Right lobe of liver (tissue), 6 donors: ENCODE measurements around the gene RAB3IL1. TPM values are rescaled to one million over a fixed set of nuclear protein-coding genes. Genes with fewer than 3 reads are reported as not detected.

Experiments used
- ATAC-seq, 4 donors: fragments of 200-7000 bp; cut with Tn5 transposase; one replicate each; pipeline ENCODE4 v1.9.1; 2020; ENCODE audit warnings: mild to moderate bottlenecking in 4 of 4, moderate library complexity in 4 of 4
- DNase-seq, 3 donors: peaks; one replicate each; pipeline ENCODE4 v3.0.0-alpha.2; 2020
- H3K27ac ChIP-seq, 3 donors: fragments of 200-600 bp; one replicate each; pipeline ENCODE4 v1.8.0; 2022
- H3K27me3 ChIP-seq, 2 donors: fragments of 200-600 bp; one replicate each; pipeline ENCODE4 v1.8.0; 2022
- H3K36me3 ChIP-seq, 4 donors: fragments of 200-600 bp; sonication (generic) in 1 of 4; one replicate each; pipeline versions ENCODE4 v1.5.1 to v1.8.0; 2017 to 2022; ENCODE audit warnings: control low read depth in 1 of 4
- H3K4me1 ChIP-seq, 4 donors: fragments of 200-600 bp; sonication (generic) in 1 of 4; one replicate each; pipeline versions ENCODE4 v1.5.1 to v1.8.0; 2017 to 2022; ENCODE audit warnings: control low read depth in 1 of 4
- H3K4me3 ChIP-seq, 3 donors: fragments of 200-600 bp; one replicate each; pipeline ENCODE4 v1.8.0; 2022
- H3K9me3 ChIP-seq, 4 donors: fragments of 200-600 bp; sonication (generic) in 1 of 4; one replicate each; pipeline versions ENCODE4 v1.5.1 to v1.8.0; 2017 to 2022; ENCODE audit warnings: control low read depth in 1 of 4
- CTCF ChIP-seq, 4 donors: fragments of 200-600 bp in 3 of 4; fragments of 450-650 bp in 1 of 4; IDR thresholded peaks; one replicate each; pipeline versions ENCODE4 v1.5.1 to v1.8.0; 2016 to 2022; ENCODE audit warnings: antibody characterized with exemption in 4 of 4, mild to moderate bottlenecking in 2 of 4
- POLR2A ChIP-seq: fragments of 450-650 bp; IDR thresholded peaks from one replicate; pipeline ENCODE4 v1.6.1; 2017; ENCODE audit warnings: antibody characterized with exemption, mild to moderate bottlenecking
- WGBS: methylation state at CpG from one replicate; pipeline ENCODE4 v1.1.6; 2018; ENCODE audit warnings: low coverage, low lambda C conversion rate; ENCODE audit not compliant: insufficient coverage; ENCODE audit errors: missing lambda C conversion rate; 5-methylcytosine and 5-hydroxymethylcytosine counted together
- intact Hi-C, 2 donors: fragments of 100-400 bp; cut with DNase I; formaldehyde crosslinking; loops; one replicate each; pipeline versions ENCODE4 v1.11.2 to v1.14.1; 2022
- total RNA-seq, 6 experiments: library from RNA; depleted of rRNA in 2 of 6; stranded (reverse); fragments of >200 nt in 2 of 6; fragmentation: NEBNext Ultra II Directional in 3 of 6; extraction: Animal tissue kit (Norgen Biotek cat#: 25700) in 3 of 6; gene quantifications; one replicate each; pipeline versions ENCODE4 v1.1.0 to v1.2.4, GENCODE V29; 2016 to 2023
- donor health status: DM: no; HTN: yes; CAD: no.
- donor health status: DM: no; HTN: no; CAD: no.
- donor health status: DM: no; HTN: no; CAD: no.
- donor health status: DM: no; HTN: yes; CAD: no.
- donor health status: DM: no; HTN: yes; CAD: no.

The RAB3IL1 gene
- total RNA-seq, 6 experiments from 2014 or later = 3.2 to 9.1 (median 4.2) TPM

GRCh38 chr11:61899146-61899841 lies 18.1 kb downstream of the RAB3IL1 start:
- Histone ChIP-seq H3K4me1 (peaks cover 0 to 3% (median 0%) of the 10 kb centered on the region in 4 donors), H3K9me3 (no peaks in the 10 kb centered on the region), H3K27ac (no peak overlapping the region), H3K27me3 (no peaks in the 10 kb centered on the region), H3K4me3 (no peak overlapping the region), H3K36me3 (no peaks in the 10 kb centered on the region)
- WGBS = 35% methylated on average over 9 of the region's 27 CpGs
- TF ChIP-seq POLR2A = no peak
- peak; percentile 99 to 100 (median 100) for TF ChIP-seq CTCF (IDR thresholded peaks at IDR 0.05)
- peak; percentile 80 to 91 (median 88) for ATAC-seq
- intact Hi-C loops = loop anchor here (5.0 to 10.0 kb wide), 4 partner anchors 48 to 183 kb away; no protein-coding TSS in a partner anchor
- peak; percentile 85 to 89 (median 85) for DNase-seq

GRCh38 chr11:61898247-61898582 lies 19.2 kb downstream of the RAB3IL1 start:
- ATAC-seq = no peak
- no peak for DNase-seq
- no peaks in the 10 kb centered on the region for H3K9me3 ChIP-seq
- intact Hi-C loops = loop anchor here (5.0 to 10.0 kb wide), 4 partner anchors 49 to 184 kb away; no protein-coding TSS in a partner anchor
- H3K27ac ChIP-seq = no peak overlapping the region
- no peak overlapping the region for H3K4me3 ChIP-seq
- H3K36me3 ChIP-seq = no peaks in the 10 kb centered on the region
- TF ChIP-seq POLR2A (no peak), CTCF (IDR thresholded peaks at IDR 0.05) (no peak)
- peaks cover 0 to 3% (median 0%) of the 10 kb centered on the region in 4 donors for H3K4me1 ChIP-seq
- no peaks in the 10 kb centered on the region for H3K27me3 ChIP-seq
- WGBS = 40% methylated on average over 2 of the region's 9 CpGs

- TF ChIP-seq CTCF (IDR thresholded peaks at IDR 0.05) (peak; percentile 81 to 85 (median 82)), POLR2A (no peak)
- peak; percentile 69 to 76 (median 73) for ATAC-seq
- Histone ChIP-seq H3K27ac (no peak overlapping the region), H3K9me3 (no peaks in the 10 kb centered on the region), H3K4me1 (peaks cover 0 to 3% (median 0%) of the 10 kb centered on the region in 4 donors), H3K4me3 (no peak overlapping the region), H3K36me3 (no peaks in the 10 kb centered on the region), H3K27me3 (no peaks in the 10 kb centered on the region)
- DNase-seq = peak in 2 of 3 donors; percentile 69 to 73
- intact Hi-C loops = loop anchor here (5.0 to 10.0 kb wide), 4 partner anchors 50 to 185 kb away; no protein-coding TSS in a partner anchor
- WGBS = 47% methylated on average over 9 of the region's 17 CpGs
Measured at GRCh38 chr11:61897387-61898246, 19.7 kb downstream of the RAB3IL1 start.

- WGBS = 72% methylated on average over 11 of the region's 15 CpGs
- H3K4me1 ChIP-seq = peaks cover 0 to 3% (median 0%) of the 10 kb centered on the region in 4 donors
- no peak overlapping the region for H3K27ac ChIP-seq
- TF ChIP-seq CTCF (IDR thresholded peaks at IDR 0.05) = no peak
- no peak for TF ChIP-seq POLR2A
- H3K36me3 ChIP-seq = no peaks in the 10 kb centered on the region
- no peaks in the 10 kb centered on the region for H3K27me3 ChIP-seq
- no peak overlapping the region for H3K4me3 ChIP-seq
- ATAC-seq (no peak), DNase-seq (no peak)
- H3K9me3 ChIP-seq = no peaks in the 10 kb centered on the region
- intact Hi-C loops = loop anchor here (5.0 to 10.0 kb wide), 4 partner anchors 50 to 185 kb away; no protein-coding TSS in a partner anchor
Measured at GRCh38 chr11:61896665-61897386, 20.5 kb downstream of the RAB3IL1 start.
